Activated naive CD8-positive, alpha-beta T cell treated with anti-CD3 and anti-CD28 coated beads, Interleukin-2, amount 50 U/mL, for 24 hours (primary cell): ENCODE measurements around the gene CMC1.

ENCODE experiments used
- ATAC-seq: fragments of 150-1000 bp; cut with Tn5 transposase; one replicate; pipeline ENCODE4 v1.10.0; 2021
- DNase-seq: peaks from one replicate; pipeline ENCODE4 v3.0.0; 2021
- H3K27ac Mint-ChIP-seq: one replicate; pipeline ENCODE4 v1.8.0; 2021; ENCODE audit warnings: mild to moderate bottlenecking, mixed read lengths
- H3K27me3 Mint-ChIP-seq: one replicate; pipeline ENCODE4 v1.8.0; 2021; ENCODE audit warnings: mixed read lengths
- H3K36me3 Mint-ChIP-seq: one replicate; pipeline ENCODE4 v1.8.0; 2021; ENCODE audit warnings: low read depth, mixed read lengths
- H3K4me1 Mint-ChIP-seq: one replicate; pipeline ENCODE4 v1.8.0; 2021; ENCODE audit warnings: mixed read lengths
- H3K4me3 Mint-ChIP-seq: one replicate; pipeline ENCODE4 v1.8.0; 2021; ENCODE audit warnings: mild to moderate bottlenecking, moderate library complexity, mixed read lengths
- H3K9me3 Mint-ChIP-seq: one replicate; pipeline ENCODE4 v1.8.0; 2021; ENCODE audit warnings: mixed read lengths

The CMC1 gene

GRCh38 chr3:28301688-28302087 lies 60.3 kb downstream of the CMC1 start:
- H3K4me3 Mint-ChIP-seq = no peak overlapping the region
- no peak overlapping the region for H3K27ac Mint-ChIP-seq
- no peaks in the 10 kb centered on the region for H3K27me3 Mint-ChIP-seq
- no peaks in the 10 kb centered on the region for H3K4me1 Mint-ChIP-seq
- no peak for DNase-seq
- no peaks in the 10 kb centered on the region for H3K36me3 Mint-ChIP-seq
- no peak for ATAC-seq
- no peaks in the 10 kb centered on the region for H3K9me3 Mint-ChIP-seq

GRCh38 chr3:28308196-28308595 lies 66.8 kb downstream of the CMC1 start:
- H3K4me3 Mint-ChIP-seq = no peak overlapping the region
- no peak overlapping the region for H3K27ac Mint-ChIP-seq
- H3K9me3 Mint-ChIP-seq = no peaks in the 10 kb centered on the region
- no peak for ATAC-seq
- H3K27me3 Mint-ChIP-seq = no peaks in the 10 kb centered on the region
- DNase-seq = no peak
- peaks cover 5% of the 10 kb centered on the region for H3K36me3 Mint-ChIP-seq
- H3K4me1 Mint-ChIP-seq = peaks cover 4% of the 10 kb centered on the region

GRCh38 chr3:28315711-28316110 lies 74.3 kb downstream of the CMC1 start:
- H3K36me3 Mint-ChIP-seq = peaks cover 7% of the 10 kb centered on the region
- ATAC-seq (no peak), DNase-seq (no peak)
- H3K9me3 Mint-ChIP-seq = no peaks in the 10 kb centered on the region
- no peaks in the 10 kb centered on the region for H3K27me3 Mint-ChIP-seq
- no peak overlapping the region for H3K4me3 Mint-ChIP-seq
- no peak overlapping the region for H3K27ac Mint-ChIP-seq
- peaks cover under 1% of the 10 kb centered on the region for H3K4me1 Mint-ChIP-seq

DNA sequence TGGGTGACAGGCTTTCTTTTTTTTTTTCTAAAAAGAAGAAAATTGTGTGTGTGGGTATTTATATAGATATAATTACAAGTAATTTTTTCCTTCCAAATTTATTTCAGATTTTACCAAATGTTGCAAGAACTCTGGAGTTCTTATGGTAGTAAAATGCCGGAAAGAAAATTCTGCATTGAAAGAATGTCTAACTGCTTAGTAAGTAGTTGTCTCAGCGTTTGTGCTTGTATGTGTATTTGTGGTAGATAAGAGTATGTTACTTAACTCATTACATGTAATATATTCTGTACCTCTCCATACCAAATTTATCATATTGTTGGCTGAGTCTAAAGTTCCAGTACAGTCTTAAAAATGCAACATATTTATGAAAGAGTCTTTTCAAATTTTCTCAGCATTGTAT lies 74.8 kb downstream of the CMC1 start:
- Mint-ChIP-seq H3K27ac (no peak overlapping the region), H3K36me3 (peaks cover 12% of the 10 kb centered on the region), H3K4me3 (no peak overlapping the region), H3K9me3 (no peaks in the 10 kb centered on the region), H3K27me3 (no peaks in the 10 kb centered on the region), H3K4me1 (peaks cover 6% of the 10 kb centered on the region)
- no peak for ATAC-seq
- DNase-seq = no peak

DNA sequence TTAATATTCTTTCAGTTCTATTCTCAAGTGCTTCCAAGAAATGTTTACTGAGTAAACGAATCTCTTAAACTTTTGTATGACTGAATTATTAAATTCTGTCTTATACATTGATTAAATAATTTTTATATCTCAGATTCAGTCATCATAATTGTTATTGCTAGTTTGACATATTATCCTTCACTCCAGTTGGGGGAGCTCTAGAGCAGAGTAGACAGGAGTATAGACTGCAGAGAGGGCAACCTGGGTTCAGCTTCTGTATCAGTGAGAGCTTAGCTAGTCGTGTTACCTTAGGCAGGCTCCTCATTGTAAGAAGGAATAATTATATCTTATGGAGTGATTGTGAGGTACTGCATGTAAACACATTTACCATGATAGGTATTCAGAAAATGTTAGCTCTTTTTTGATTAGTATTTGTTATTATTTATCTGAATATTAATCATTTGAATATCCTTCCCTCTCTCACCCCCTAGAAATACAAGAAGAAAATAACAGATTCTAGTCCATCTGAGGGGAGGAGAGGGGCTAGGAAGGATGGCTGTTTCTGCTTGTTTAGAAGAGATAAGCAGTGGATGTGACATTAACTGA lies 76.1 kb downstream of the CMC1 start:
- H3K9me3 Mint-ChIP-seq = no peaks in the 10 kb centered on the region
- no peaks in the 10 kb centered on the region for H3K27me3 Mint-ChIP-seq
- H3K4me1 Mint-ChIP-seq = peaks cover 10% of the 10 kb centered on the region
- peak; percentile 84 for ATAC-seq
- H3K4me3 Mint-ChIP-seq = no peak overlapping the region
- peak; percentile 7 for DNase-seq
- H3K27ac Mint-ChIP-seq = no peak overlapping the region
- peaks cover 15% of the 10 kb centered on the region for H3K36me3 Mint-ChIP-seq

DNA sequence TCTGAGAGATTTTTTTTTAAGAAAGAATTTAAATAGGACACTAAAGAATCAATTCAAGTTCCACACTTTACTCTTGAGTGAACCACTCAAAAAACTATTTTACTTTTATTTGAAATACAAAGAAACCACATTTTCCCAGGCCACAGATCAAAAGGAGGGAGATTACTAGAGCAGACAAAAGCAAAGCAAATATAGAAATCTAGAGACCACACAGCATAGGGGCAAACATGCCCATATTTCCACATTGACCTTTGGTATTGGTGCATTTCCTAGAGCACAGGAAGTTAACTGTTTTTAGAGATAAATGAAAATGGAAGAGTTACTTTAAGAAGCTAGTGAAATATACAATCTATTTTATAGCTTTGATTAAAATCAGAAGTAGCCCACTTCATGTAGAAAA lies 79.6 kb downstream of the CMC1 start:
- peak overlapping the region; percentile 29 for H3K27ac Mint-ChIP-seq
- no peaks in the 10 kb centered on the region for H3K9me3 Mint-ChIP-seq
- peak; percentile 43 for ATAC-seq

DNA sequence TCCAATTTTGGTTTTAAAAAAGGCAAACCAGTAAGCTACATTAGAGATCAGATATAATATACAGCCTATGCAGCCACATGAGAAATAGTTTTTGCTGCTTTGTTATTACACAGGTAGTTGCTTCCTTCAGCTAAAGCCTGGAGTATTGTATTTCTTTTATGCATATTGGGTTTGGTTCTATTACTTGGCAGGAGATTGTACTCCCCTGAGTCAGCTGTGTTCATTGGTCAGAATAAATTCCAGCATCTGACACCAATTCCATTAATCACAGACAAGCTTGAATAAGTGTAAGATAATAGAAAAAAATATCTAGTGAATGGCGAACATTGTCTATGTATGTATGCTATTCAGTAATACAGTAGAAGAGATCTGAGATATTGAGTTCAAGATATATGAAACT lies 81.0 kb downstream of the CMC1 start:
- H3K9me3 Mint-ChIP-seq = no peaks in the 10 kb centered on the region
- ATAC-seq (no peak), DNase-seq (no peak)
- peaks cover 33% of the 10 kb centered on the region for H3K4me1 Mint-ChIP-seq
- no peak overlapping the region for H3K4me3 Mint-ChIP-seq
- H3K27ac Mint-ChIP-seq = no peak overlapping the region
- peaks cover 30% of the 10 kb centered on the region for H3K36me3 Mint-ChIP-seq
- H3K27me3 Mint-ChIP-seq = no peaks in the 10 kb centered on the region

More for the DNA sequence above, 79.6 kb downstream of the CMC1 start:
- DNase-seq = no peak
- Mint-ChIP-seq H3K27me3 (no peaks in the 10 kb centered on the region), H3K4me3 (no peak overlapping the region), H3K4me1 (peaks cover 20% of the 10 kb centered on the region), H3K36me3 (peaks cover 30% of the 10 kb centered on the region)

DNA sequence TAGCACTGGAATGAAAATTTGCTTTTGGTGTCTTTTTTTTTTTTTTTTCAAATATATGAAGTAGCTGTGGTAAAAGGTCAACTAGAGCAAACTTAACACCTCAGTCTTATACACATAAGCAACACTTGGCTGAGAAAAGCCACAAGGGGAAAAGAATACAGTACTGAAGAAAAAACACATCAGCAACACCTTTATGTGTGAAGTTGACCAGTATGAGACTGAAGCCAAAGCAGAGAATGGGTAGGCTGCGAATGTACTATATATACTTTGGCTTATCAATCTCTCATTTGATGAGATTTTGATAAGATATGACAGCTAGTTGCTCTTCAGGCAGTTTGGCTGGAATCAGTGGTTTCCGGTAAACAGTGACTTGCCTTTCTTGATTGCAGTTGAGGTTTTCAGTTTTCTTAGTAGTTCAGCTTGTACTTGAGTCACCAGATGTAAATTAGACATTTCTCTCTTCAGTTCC lies 85.1 kb downstream of the CMC1 start:
- H3K27ac Mint-ChIP-seq = peak overlapping the region; percentile 83
- H3K36me3 Mint-ChIP-seq = peaks cover 18% of the 10 kb centered on the region
- H3K4me3 Mint-ChIP-seq = no peak overlapping the region
- no peaks in the 10 kb centered on the region for H3K27me3 Mint-ChIP-seq
- peak; percentile 97 for ATAC-seq
- no peaks in the 10 kb centered on the region for H3K9me3 Mint-ChIP-seq
- H3K4me1 Mint-ChIP-seq = peaks cover 29% of the 10 kb centered on the region
- peak; percentile 12 for DNase-seq

GRCh38 chr3:28328188-28329151 lies 87.1 kb downstream of the CMC1 start:
- no peaks in the 10 kb centered on the region for H3K9me3 Mint-ChIP-seq
- no peak for ATAC-seq
- peaks cover 18% of the 10 kb centered on the region for H3K36me3 Mint-ChIP-seq
- DNase-seq = no peak
- H3K27me3 Mint-ChIP-seq = no peaks in the 10 kb centered on the region
- H3K4me3 Mint-ChIP-seq = no peak overlapping the region
- H3K4me1 Mint-ChIP-seq = peaks cover 28% of the 10 kb centered on the region
- no peak overlapping the region for H3K27ac Mint-ChIP-seq

- Mint-ChIP-seq H3K27ac (no peak overlapping the region), H3K9me3 (no peaks in the 10 kb centered on the region), H3K36me3 (peaks cover 13% of the 10 kb centered on the region), H3K4me3 (no peak overlapping the region), H3K27me3 (no peaks in the 10 kb centered on the region), H3K4me1 (peaks cover 5% of the 10 kb centered on the region)
- no peak for ATAC-seq
- DNase-seq = no peak
Observed at GRCh38 chr3:28334552-28334951, 93.1 kb downstream of the CMC1 start.

- H3K4me1 Mint-ChIP-seq = peaks cover 5% of the 10 kb centered on the region
- no peak overlapping the region for H3K4me3 Mint-ChIP-seq
- ATAC-seq (no peak), DNase-seq (no peak)
- H3K27ac Mint-ChIP-seq = no peak overlapping the region
- H3K36me3 Mint-ChIP-seq = peaks cover 16% of the 10 kb centered on the region
- no peaks in the 10 kb centered on the region for H3K9me3 Mint-ChIP-seq
- no peaks in the 10 kb centered on the region for H3K27me3 Mint-ChIP-seq
Observed at GRCh38 chr3:28335246-28335645, 93.8 kb downstream of the CMC1 start.

DNA sequence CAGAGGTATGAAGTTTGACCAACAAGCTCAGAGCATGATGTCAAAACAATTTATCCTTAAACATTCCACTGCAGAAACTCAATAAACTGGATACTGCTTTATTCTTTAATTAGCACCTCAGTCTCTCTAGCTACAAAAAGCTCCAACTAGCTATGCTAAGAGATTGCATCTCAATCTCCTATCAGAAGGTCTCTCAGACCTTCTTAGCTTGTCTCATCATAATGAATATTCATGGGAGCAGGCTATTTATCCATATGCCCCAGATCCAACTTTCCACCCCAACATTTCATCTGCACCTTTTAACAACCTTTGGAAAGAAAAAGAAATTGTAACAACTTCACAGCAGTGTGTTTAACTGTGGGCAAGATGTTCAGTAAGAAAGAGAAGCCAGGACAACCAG lies 95.8 kb downstream of the CMC1 start:
- DNase-seq (no peak), ATAC-seq (no peak)
- H3K27ac Mint-ChIP-seq = no peak overlapping the region
- peaks cover 7% of the 10 kb centered on the region for H3K4me1 Mint-ChIP-seq
- no peaks in the 10 kb centered on the region for H3K27me3 Mint-ChIP-seq
- no peak overlapping the region for H3K4me3 Mint-ChIP-seq
- no peaks in the 10 kb centered on the region for H3K9me3 Mint-ChIP-seq
- peaks cover 12% of the 10 kb centered on the region for H3K36me3 Mint-ChIP-seq

GRCh38 chr3:28343144-28343543 lies 101.7 kb downstream of the CMC1 start:
- no peak overlapping the region for H3K27ac Mint-ChIP-seq
- DNase-seq (no peak), ATAC-seq (no peak)
- no peaks in the 10 kb centered on the region for H3K27me3 Mint-ChIP-seq
- peaks cover 44% of the 10 kb centered on the region for H3K4me1 Mint-ChIP-seq
- H3K9me3 Mint-ChIP-seq = no peaks in the 10 kb centered on the region
- peaks cover 8% of the 10 kb centered on the region for H3K36me3 Mint-ChIP-seq
- no peak overlapping the region for H3K4me3 Mint-ChIP-seq

DNA sequence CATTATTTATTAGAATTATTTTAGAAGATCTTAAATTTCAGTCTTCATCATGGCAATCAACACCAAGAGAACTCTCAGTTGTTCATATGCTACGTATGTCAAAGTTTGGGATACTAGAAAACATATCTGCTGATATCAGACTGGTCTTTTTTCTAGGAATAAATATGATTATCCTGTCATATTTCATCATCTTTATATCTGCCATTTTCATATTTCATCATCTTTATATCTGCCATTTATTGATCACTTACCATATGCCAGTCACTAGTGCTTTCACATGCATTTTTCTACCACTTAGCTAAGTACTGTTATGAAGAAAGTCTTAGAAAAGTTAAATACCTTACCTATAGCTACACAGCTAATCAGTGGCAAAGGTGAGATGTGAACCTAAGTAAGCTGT lies 104.3 kb downstream of the CMC1 start:
- H3K4me1 Mint-ChIP-seq = peaks cover 60% of the 10 kb centered on the region
- peaks cover 5% of the 10 kb centered on the region for H3K36me3 Mint-ChIP-seq
- DNase-seq = no peak
- H3K4me3 Mint-ChIP-seq = no peak overlapping the region
- ATAC-seq = no peak
- H3K9me3 Mint-ChIP-seq = no peaks in the 10 kb centered on the region
- H3K27ac Mint-ChIP-seq = no peak overlapping the region
- no peaks in the 10 kb centered on the region for H3K27me3 Mint-ChIP-seq
